GM21367 (cell line): ENCODE measurements around the gene ABAT.

Experiments
- ATAC-seq: cut with Tn5 transposase; IDR thresholded peaks from one replicate; pipeline ENCODE4 v1.9.1; 2021; ENCODE audit not compliant: unreplicated experiment

Gene ABAT

GRCh38 chr16:8714807-8715206, 40.4 kb downstream of the ABAT start:
- no peak for ATAC-seq

- no peak for ATAC-seq
These were observed 41.6 kb downstream of the ABAT start for GRCh38 chr16:8716052-8716451.

GRCh38 chr16:8716592-8716991, 42.2 kb downstream of the ABAT start:
- no peak for ATAC-seq

GRCh38 chr16:8717469-8717868, 43.1 kb downstream of the ABAT start:
- no peak for ATAC-seq

DNA sequence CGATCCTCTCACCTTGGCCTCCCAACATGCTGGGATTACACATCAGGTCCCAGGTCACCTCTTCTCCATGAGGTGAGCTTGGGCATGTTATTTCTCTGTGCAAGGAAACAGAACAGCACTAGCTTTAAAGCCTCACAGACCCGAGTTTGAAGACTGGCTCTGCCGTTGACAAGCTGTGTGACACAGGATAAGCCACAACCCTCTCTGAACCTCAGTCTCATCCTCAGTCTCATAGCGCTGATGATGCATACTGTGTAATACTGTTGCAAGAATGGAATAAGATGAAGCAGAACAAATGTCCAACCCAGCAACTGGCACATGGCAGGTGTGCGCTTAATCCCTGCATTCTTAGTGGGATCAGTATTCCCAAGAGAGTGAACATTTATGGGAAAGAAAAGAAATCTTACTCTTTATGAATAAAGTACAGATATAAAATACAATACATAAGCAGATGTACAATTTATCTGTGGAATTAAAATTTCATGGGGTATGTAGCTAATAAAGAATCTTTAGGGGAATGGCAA, 43.5 kb downstream of the ABAT start:
- ATAC-seq, result no peak

DNA sequence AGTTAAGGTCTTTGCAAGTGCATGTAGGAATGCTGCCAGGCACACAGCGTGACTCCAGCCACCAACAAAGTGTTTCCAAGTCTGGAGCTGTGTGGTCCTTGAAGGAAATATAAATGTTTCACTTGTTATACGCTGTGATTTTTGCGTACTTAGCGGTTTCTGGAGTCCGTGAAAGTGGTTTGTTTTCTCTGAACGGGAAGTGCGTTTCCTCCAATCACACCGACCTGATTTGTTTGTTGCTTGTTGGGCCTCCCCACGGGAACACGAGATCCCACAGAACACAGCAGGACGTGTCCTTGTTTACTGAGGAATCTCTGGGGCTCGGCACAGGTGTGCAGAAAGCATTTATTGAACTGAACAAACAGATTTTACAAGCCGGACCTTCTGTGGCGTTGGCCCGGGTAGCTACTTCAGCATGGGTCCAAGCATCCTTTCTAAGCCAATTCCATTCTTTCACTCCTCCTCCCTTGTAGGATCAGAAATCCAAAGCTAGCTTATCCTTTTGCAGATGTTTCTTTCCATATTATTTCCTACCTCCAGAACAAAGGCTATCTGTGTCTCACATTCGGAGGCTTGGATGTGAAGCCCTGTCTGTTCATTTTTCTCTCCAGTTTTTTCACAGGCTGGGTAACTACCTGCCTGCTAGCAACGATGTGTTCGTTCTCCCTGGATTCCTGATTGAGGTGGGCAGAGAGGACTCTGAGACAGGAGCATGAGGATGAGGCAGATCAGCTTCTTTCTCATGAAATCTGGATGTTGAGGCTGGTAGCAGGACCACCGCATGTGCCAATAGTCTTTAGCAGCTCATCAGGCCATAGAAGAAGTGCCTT, 44.6 kb downstream of the ABAT start:
- ATAC-seq, result no peak

DNA sequence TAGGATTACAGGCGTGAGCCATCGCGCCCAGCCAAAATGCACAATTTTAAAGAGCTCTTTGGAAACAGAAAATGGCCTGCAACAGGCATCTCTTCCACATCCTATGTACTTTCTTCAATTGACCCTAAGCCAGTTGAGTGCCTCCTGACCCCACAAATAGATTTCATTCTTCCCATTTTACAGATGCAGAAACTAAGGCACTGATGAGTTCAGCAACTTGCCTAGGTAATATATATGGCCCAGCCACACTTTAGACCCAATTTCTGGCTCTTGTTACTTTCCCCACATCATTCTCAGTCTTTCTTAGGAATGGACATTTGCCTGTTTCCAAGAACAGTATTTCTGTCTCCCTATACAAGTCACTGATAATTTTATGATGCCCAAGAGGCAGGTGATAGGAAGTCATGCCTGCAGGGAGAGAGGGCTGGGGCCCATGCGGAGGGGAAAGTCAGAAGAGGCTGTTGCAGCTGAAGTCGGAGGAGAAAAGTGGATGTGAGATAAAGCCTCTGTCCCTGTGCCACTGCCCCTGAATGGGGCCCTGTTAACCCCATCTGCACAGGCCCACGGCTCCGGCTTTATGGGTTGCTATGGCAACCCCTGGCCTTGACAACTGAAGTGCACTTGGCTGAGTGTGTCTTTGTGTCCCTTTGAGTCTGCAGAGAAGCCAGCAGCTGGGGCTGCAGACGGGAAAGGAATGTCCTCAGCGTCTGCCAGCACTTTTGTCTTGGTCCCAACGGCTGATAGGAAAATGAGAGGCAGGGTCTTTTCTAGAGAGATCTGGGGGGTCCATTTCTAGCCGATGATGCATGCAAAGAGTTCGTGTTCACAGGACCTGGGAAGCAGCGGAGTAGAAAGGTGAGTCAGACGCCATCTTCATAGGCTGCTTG, 45.9 kb downstream of the ABAT start:
- no peak for ATAC-seq

- ATAC-seq, result no peak
These were observed 46.5 kb downstream of the ABAT start for GRCh38 chr16:8720967-8721308.

- no peak for ATAC-seq
These were observed 47.1 kb downstream of the ABAT start for GRCh38 chr16:8721336-8722024.

GRCh38 chr16:8722025-8722348, 47.6 kb downstream of the ABAT start:
- ATAC-seq, result no peak

DNA sequence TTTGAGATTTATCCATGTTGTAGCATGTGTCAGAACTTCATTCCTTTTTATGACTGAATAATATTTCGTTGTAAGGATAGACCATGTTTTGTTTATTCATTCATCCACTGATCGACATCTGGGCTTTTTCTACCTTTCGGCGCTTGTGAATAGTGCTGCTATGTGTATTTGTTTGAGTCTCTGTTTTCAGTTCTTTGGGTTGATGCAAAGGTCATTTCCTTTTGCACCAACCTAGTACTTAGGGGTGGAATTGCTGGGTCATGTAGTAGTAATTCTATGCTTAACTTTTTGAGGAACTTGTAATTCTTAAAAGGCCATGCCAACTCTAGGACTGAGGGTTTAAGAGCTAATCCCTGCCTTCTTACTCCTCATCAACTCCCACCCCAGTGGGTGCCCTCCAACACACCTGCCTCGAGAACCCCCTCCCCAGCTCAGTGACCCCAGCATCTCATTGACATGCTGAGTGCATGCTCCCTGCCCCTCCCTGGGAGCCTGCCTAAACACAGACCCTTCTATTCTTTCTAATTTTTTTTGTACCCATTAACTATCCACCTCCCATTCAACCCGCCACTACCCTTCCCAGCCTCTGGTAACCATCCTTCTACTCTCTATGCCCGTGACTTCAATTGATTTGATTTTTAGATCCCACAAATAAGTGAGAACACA, 51.2 kb downstream of the ABAT start:
- ATAC-seq, result no peak

GRCh38 chr16:8727131-8727806, 52.9 kb downstream of the ABAT start:
- ATAC-seq, result no peak

DNA sequence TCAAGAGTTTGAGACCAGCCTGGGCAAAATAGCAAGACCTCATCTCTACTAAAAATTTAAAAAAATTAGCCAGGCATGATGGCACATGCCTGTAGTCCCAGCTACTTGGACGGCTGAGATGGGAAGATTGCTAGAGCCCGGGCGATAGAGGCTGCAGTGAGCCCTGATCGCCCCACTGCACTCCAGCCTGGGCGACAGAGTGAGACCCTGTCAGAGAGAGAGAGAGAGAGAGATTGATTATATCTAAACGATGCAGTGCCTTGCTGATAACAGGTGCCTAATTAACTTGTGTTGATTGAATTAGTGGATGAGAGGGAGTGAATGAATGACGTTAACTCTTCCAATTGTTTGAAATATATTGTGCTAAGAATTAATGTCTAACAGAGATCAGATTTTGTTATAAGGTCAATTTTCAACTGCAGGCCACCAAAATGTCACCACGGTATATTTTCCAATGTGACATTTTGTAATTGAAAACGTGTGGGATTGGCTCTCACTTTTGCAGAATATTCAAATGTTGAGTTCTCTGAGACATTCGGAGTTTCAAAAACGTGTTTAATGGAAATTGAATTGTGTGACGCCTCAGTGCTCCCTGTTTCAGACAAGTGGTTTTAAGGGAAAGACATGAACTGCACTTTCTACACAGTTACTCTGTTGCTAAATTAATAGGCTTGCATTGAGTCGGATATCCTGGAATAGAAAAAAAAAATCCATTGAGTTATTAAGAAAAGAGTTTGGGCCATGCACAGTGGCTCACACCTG, 53.6 kb downstream of the ABAT start:
- no peak for ATAC-seq

DNA sequence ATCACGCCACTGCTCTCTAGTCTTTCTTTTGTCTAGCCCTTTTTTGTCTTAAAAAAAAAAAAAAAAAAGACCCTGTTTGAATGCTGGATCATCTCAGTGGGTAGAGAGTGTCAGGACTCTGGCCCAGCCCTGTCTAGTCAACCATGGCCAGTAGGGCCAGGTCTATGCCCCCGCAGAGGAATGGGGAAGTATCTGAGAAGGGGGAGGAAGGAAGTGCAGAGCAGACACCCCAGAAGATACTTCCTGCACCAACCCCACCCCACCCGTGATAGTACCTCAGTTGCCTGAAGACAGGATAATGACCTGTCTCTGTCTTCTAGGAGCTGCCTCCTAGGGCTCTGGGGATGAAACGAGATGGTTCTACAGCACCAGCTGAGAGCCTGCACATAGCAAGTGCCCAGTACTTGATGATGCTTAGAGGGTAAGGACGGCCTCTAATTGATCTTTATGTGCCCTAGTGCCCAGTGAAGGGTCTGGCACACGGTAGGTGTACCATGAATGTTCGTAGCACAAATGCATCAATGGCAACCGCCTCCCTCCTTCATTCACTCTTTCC, 55.4 kb downstream of the ABAT start:
- no peak for ATAC-seq

DNA sequence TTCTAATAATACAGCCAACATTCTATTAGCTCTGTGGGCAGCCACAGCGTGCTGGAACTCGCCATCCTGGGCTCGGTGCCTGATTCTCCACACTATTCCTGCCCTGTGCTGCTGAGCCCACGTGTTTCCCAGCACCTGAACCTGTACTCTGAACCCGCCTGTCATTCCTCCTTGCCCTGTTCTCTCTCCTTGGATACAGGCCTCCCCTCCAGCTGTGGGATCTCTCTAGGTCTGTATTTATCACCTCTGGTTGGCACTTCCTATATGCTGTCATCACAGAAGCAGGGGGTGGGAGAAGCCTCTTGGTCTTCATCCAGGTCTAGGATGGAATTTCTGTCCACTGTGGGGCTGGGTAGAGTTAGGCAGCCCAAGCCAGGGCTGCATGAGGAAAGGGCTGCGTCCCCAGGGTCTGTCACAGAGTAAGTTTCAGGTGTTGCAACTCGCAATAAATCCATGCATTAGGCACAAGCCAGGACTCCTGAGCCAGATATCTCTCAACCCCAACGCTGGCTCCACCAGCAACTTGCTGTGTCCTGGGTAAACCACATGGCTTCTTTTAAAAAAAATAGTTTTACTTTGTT, 56.0 kb downstream of the ABAT start:
- no peak for ATAC-seq

GRCh38 chr16:8733849-8734540, 59.6 kb downstream of the ABAT start:
- ATAC-seq, result no peak

GRCh38 chr16:8735574-8735973, 61.2 kb downstream of the ABAT start:
- ATAC-seq, result no peak

- ATAC-seq, result no peak
These were observed 61.8 kb downstream of the ABAT start for GRCh38 chr16:8736123-8736668.
